Gastroesophageal sphincter (tissue), 4 donors: ENCODE measurements around the gene CPD. TPM values are rescaled to one million over a fixed set of nuclear protein-coding genes. Genes with fewer than 3 reads are reported as not detected.
A peak's percentile ranks its signal among the peaks of the same experiment; 100 is the strongest.

Experiments used
- ATAC-seq: fragments of 150-250 bp; one replicate; pipeline ENCODE4 v1.9.1; 2016; ENCODE audit warnings: mild to moderate bottlenecking, moderate library complexity
- H3K27ac ChIP-seq, 4 donors: fragments of 200-600 bp; sonication (generic) in 3 of 4; 1 replicate in 3 of 4; 2 replicates in 1 of 4; pipeline ENCODE4 v1.5.1; 2016 to 2019
- H3K27me3 ChIP-seq: fragments of 200-600 bp; sonication (generic); one replicate; pipeline ENCODE4 v1.5.1; 2019
- H3K36me3 ChIP-seq, 2 donors: fragments of 200-600 bp; sonication (generic); one replicate each; pipeline ENCODE4 v1.5.1; 2019; ENCODE audit warnings: control low read depth in 1 of 2
- H3K4me1 ChIP-seq, 3 donors: fragments of 200-600 bp; sonication (generic); 1 replicate in 2 of 3; 2 replicates in 1 of 3; pipeline ENCODE4 v1.5.1; 2016 to 2019; ENCODE audit warnings: control low read depth in 2 of 3
- H3K4me3 ChIP-seq, 2 donors: fragments of 200-600 bp; sonication (generic); one replicate each; pipeline ENCODE4 v1.5.1; 2019; ENCODE audit warnings: mild to moderate bottlenecking in 1 of 2, moderate library complexity in 1 of 2
- H3K9me3 ChIP-seq, 3 donors: fragments of 200-600 bp; sonication (generic); one replicate each; pipeline ENCODE4 v1.5.1; 2017 to 2019; ENCODE audit warnings: control low read depth in 2 of 3
- EP300 ChIP-seq: sonication (generic); formaldehyde crosslinking; IDR thresholded peaks from one replicate; pipeline ENCODE4 v1.6.1; 2017; ENCODE audit warnings: antibody characterized with exemption, mild to moderate bottlenecking
- POLR2A ChIP-seq, 2 donors: fragments of 450-650 bp; IDR thresholded peaks; one replicate each; pipeline ENCODE4 v1.6.1; 2017; ENCODE audit warnings: antibody characterized with exemption in 2 of 2, mild to moderate bottlenecking in 2 of 2, moderate library complexity in 1 of 2
- POLR2AphosphoS5 ChIP-seq: sonication (generic); formaldehyde crosslinking; IDR thresholded peaks from one replicate; pipeline ENCODE4 v1.6.1; 2017; ENCODE audit warnings: antibody characterized with exemption
- WGBS, 2 donors: methylation state at CpG; one replicate each; pipeline ENCODE4 v1.1.5; 2018; ENCODE audit warnings: low coverage in 1 of 2; 5-methylcytosine and 5-hydroxymethylcytosine counted together
- total RNA-seq, 4 donors: library from RNA; depleted of rRNA; stranded (reverse); fragments of >200 nt; gene quantifications; one replicate each; pipeline ENCODE4 v1.1.0, GENCODE V29; 2016
- TF ChIP-seq, protein P1 (sequence below), 4 experiments: fragments of 200-600 bp in 2 of 4; fragments of 450-650 bp in 2 of 4; sonication (generic) in 1 of 4; IDR thresholded peaks; one replicate each; pipeline ENCODE4 v1.5.1; 2017 to 2019; ENCODE audit warnings: antibody characterized with exemption in 4 of 4, mild to moderate bottlenecking in 2 of 4, moderate library complexity in 2 of 4

CPD gene
- total RNA-seq, 4 donors from 2014 or later, result 37.8 to 103 (median 57.5) TPM

DNA sequence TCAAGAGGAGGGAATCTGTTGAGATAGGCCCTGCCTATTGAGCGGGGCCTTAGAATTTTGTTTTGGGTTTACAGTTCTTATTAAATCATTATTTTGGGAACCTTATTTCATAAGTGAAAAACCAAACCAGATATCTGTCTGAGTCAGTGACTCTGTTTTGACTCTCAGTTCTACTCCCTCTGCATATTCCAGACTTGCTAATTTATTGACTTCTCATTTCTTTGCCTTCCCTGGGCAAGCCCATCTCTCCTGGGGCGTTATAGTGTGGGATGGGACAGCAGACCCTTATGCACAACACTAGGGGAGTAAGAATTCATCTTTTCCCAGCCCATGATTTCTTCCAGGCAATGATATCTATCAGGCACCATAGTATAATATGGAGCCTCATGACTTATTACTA is 45.7 kb downstream of the CPD start:
- Histone ChIP-seq H3K27ac (no peak overlapping the region), H3K27me3 (no peaks in the 10 kb centered on the region), H3K9me3 (no peaks in the 10 kb centered on the region), H3K4me1 (peaks cover 0 to 10% (median under 1%) of the 10 kb centered on the region in 3 donors), H3K36me3 (peaks cover 8 to 67% of the 10 kb centered on the region in 2 donors), H3K4me3 (no peak overlapping the region)
- no peak for ATAC-seq
- TF ChIP-seq EP300 (no peak), POLR2AphosphoS5 (no peak), POLR2A (IDR thresholded peaks at IDR 0.05) (no peak)
- TF ChIP-seq, protein P1, sequence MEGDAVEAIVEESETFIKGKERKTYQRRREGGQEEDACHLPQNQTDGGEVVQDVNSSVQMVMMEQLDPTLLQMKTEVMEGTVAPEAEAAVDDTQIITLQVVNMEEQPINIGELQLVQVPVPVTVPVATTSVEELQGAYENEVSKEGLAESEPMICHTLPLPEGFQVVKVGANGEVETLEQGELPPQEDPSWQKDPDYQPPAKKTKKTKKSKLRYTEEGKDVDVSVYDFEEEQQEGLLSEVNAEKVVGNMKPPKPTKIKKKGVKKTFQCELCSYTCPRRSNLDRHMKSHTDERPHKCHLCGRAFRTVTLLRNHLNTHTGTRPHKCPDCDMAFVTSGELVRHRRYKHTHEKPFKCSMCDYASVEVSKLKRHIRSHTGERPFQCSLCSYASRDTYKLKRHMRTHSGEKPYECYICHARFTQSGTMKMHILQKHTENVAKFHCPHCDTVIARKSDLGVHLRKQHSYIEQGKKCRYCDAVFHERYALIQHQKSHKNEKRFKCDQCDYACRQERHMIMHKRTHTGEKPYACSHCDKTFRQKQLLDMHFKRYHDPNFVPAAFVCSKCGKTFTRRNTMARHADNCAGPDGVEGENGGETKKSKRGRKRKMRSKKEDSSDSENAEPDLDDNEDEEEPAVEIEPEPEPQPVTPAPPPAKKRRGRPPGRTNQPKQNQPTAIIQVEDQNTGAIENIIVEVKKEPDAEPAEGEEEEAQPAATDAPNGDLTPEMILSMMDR (IDR thresholded peaks at IDR 0.05), result no peak
- 100% methylated on average over 1 to 2 of the region's 2 CpGs for WGBS, 2 donors

DNA sequence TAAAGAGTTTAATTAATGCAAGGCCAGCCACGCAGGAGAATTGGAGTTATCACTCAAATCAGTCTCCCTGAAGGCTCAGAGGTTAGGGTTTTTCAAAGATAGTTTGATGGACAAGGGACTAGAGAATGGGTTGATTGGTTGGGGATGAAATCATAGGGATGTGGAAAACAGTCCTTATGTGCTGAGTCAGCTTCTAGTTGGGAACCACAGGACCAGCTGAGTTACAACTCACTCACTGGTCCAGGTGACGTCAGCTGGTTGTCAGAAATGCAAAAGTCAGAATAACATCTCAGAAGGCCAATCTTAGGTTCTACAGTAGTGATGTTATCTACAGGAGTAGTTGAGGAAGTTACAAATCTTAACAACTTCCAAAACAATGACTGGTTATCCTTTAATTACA is 47.6 kb downstream of the CPD start:
- ATAC-seq, result no peak
- Histone ChIP-seq H3K4me3 (no peak overlapping the region), H3K9me3 (no peaks in the 10 kb centered on the region), H3K27me3 (no peaks in the 10 kb centered on the region), H3K4me1 (peaks cover 0 to 21% (median 4%) of the 10 kb centered on the region in 3 donors), H3K36me3 (peaks cover 8 to 58% of the 10 kb centered on the region in 2 donors), H3K27ac (peak overlapping the region in 1 of 4 donors; percentile 4)
- 94 to 100% methylated on average over 1 to 2 of the region's 2 CpGs for WGBS, 2 donors
- TF ChIP-seq POLR2AphosphoS5, result no peak
- no peak for TF ChIP-seq EP300
- TF ChIP-seq POLR2A (IDR thresholded peaks at IDR 0.05), result no peak
- TF ChIP-seq, protein P1 (IDR thresholded peaks at IDR 0.05), result no peak

DNA sequence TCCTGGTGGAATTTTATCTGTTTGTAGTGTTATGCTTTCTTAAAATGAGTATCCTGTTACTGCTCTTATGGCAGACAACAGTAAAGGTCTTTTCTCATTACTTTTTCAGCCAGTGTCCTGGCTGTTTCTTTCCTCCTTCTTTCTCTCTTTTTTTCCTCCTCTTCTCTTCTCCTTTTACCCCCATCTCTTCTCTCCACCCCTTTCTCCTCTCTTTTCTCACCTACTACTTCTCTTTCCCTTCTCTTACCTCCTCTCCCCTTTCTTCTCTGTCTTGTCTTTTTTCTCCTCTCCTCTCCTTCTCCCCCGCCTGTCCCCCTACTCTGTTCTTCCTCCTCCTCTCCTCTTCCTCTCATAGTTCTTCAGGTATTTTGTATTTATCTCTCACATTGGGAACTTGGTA is 48.9 kb downstream of the CPD start:
- peaks cover 0 to 21% (median 4%) of the 10 kb centered on the region in 3 donors for H3K4me1 ChIP-seq
- no peaks in the 10 kb centered on the region for H3K27me3 ChIP-seq
- H3K36me3 ChIP-seq, result peaks cover 7 to 56% of the 10 kb centered on the region in 2 donors
- peak overlapping the region in 1 of 4 donors; percentile 65 for H3K27ac ChIP-seq
- H3K4me3 ChIP-seq, result no peak overlapping the region
- ATAC-seq, result no peak
- TF ChIP-seq POLR2AphosphoS5 (no peak), POLR2A (IDR thresholded peaks at IDR 0.05) (no peak), EP300 (no peak)
- TF ChIP-seq, protein P1 (IDR thresholded peaks at IDR 0.05), result no peak
- H3K9me3 ChIP-seq, result no peaks in the 10 kb centered on the region
- 91 to 100% methylated on average over 1 of the region's 1 CpG for WGBS, 2 donors

DNA sequence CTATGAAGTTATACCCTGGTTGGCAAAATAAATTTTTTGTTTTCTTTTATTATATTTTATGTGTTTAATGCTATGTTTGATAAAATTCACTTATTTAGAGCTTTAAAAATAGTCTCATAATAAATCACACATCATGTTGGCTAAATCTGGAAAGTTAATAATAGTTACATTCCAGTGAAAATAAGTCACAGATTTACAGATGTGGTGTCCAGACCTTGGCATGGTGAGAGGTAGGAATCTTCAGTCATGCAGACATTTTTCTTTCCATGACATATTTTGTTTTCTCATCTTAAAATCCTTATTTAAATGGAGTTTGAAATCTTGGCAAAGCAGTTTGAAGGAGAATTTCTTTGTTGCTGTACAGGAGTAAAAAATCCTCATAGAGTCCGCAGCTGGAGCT is 50.4 kb downstream of the CPD start:
- TF ChIP-seq EP300, result no peak
- TF ChIP-seq, protein P1 (IDR thresholded peaks at IDR 0.05), result no peak
- no peak for TF ChIP-seq POLR2A (IDR thresholded peaks at IDR 0.05)
- TF ChIP-seq POLR2AphosphoS5, result no peak
- ATAC-seq, result no peak
- no peak overlapping the region for H3K4me3 ChIP-seq
- peak overlapping the region; percentile 43 to 78 (median 67) for H3K27ac ChIP-seq
- peaks cover 0 to 21% (median 4%) of the 10 kb centered on the region in 3 donors for H3K4me1 ChIP-seq
- WGBS, 2 donors, result 19 to 25% methylated on average over 1 of the region's 1 CpG
- no peaks in the 10 kb centered on the region for H3K9me3 ChIP-seq
- H3K27me3 ChIP-seq, result no peaks in the 10 kb centered on the region
- H3K36me3 ChIP-seq, result peaks cover 0 to 50% of the 10 kb centered on the region in 2 donors

DNA sequence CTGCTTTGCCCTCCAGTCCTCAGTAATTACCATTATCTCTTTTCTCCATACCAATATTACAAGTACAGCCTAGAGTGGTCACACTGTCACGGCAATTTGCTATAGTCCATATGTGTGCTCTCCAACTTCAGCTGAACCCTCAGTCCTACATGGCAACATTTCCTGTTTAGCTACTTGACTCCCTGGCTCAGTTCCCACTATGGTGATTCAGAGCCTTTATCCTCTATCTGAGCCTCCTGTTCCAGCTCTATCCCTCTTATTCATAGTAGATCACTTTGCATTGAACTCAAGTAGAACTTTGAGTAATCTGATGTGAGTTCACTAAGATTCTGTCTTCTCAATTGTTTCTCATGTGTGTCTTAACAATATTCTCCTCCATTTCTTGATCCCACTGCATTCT is 54.8 kb downstream of the CPD start:
- 56 to 80% methylated on average over 1 of the region's 1 CpG for WGBS, 2 donors
- TF ChIP-seq EP300 (no peak), POLR2AphosphoS5 (no peak), POLR2A (IDR thresholded peaks at IDR 0.05) (no peak)
- TF ChIP-seq, protein P1 (IDR thresholded peaks at IDR 0.05), result no peak
- H3K36me3 ChIP-seq, result peaks cover 0 to 26% of the 10 kb centered on the region in 2 donors

More for the DNA sequence above, 54.8 kb downstream of the CPD start:
- Histone ChIP-seq H3K9me3 (no peaks in the 10 kb centered on the region), H3K27ac (no peak overlapping the region), H3K4me3 (no peak overlapping the region), H3K4me1 (peaks cover 0 to 21% (median 4%) of the 10 kb centered on the region in 3 donors), H3K27me3 (no peaks in the 10 kb centered on the region)
- ATAC-seq, result no peak
